Vagina (tissue), 2 donors: ENCODE results near the gene L3MBTL4. TPM values are rescaled to one million over a fixed set of nuclear protein-coding genes. Genes with fewer than 3 reads are reported as not detected.
"Not testable (repeated sequence)": the region's sequence is repeated elsewhere in the genome, so short reads cannot be mapped to it uniquely, and the experiment has no call there.

Source experiments
- DNase-seq, 2 donors: peaks; one replicate each; pipeline ENCODE4 v3.0.0-alpha.2; 2017; ENCODE audit errors: extremely low spot score in 2 of 2
- H3K27ac ChIP-seq: fragments of 200-600 bp; sonication (generic); one replicate; pipeline ENCODE4 v1.5.1; 2019
- H3K27me3 ChIP-seq: fragments of 200-600 bp; sonication (generic); one replicate; pipeline ENCODE4 v1.5.1; 2019
- H3K36me3 ChIP-seq, 2 donors: fragments of 200-600 bp; sonication (generic); one replicate each; pipeline ENCODE4 v1.5.1; 2017 to 2019
- H3K4me1 ChIP-seq: fragments of 200-600 bp; sonication (generic); one replicate; pipeline ENCODE4 v1.5.1; 2019
- H3K4me3 ChIP-seq, 2 donors: fragments of 200-600 bp; sonication (generic); 1 replicate in 1 of 2; 2 replicates in 1 of 2; pipeline ENCODE4 v1.5.1; 2016 to 2019
- H3K9me3 ChIP-seq: fragments of 200-600 bp; sonication (generic); one replicate; pipeline ENCODE4 v1.5.1; 2019
- CTCF ChIP-seq, 3 experiments: fragments of 450-650 bp in 2 of 3; fragments of 200-600 bp in 1 of 3; sonication (generic) in 1 of 3; IDR thresholded peaks; one replicate each; pipeline ENCODE4 v1.5.1; 2017 to 2019; ENCODE audit warnings: antibody characterized with exemption in 3 of 3, mild to moderate bottlenecking in 2 of 3, moderate library complexity in 2 of 3
- POLR2A ChIP-seq, 2 donors: fragments of 450-650 bp; IDR thresholded peaks; one replicate each; pipeline ENCODE4 v1.6.1; 2017; ENCODE audit warnings: antibody characterized with exemption in 2 of 2, mild to moderate bottlenecking in 2 of 2, moderate library complexity in 2 of 2
- POLR2AphosphoS5 ChIP-seq, 2 donors: sonication (generic); formaldehyde crosslinking; IDR thresholded peaks; one replicate each; pipeline ENCODE4 v1.9.0; 2017; ENCODE audit warnings: antibody characterized with exemption in 2 of 2, mild to moderate bottlenecking in 2 of 2, low read depth in 1 of 2; ENCODE audit not compliant: insufficient read depth in 1 of 2
- intact Hi-C: fragments of 100-400 bp; cut with DNase I; formaldehyde crosslinking; loops from one replicate; pipeline ENCODE4 v1.15.1; 2023
- total RNA-seq: library from RNA; depleted of rRNA; stranded (reverse); fragments of >200 nt; gene quantifications from one replicate; pipeline ENCODE4 v1.2.3, GENCODE V29; 2016

L3MBTL4 gene
- total RNA-seq, 1 donor from 2014 or later = 9.6 TPM

- Histone ChIP-seq H3K27me3 (no peaks in the 10 kb centered on the region), H3K4me3 (no peak overlapping the region), H3K36me3 (no peaks in the 10 kb centered on the region), H3K9me3 (no peaks in the 10 kb centered on the region), H3K4me1 (no peaks in the 10 kb centered on the region), H3K27ac (no peak overlapping the region)
- TF ChIP-seq POLR2AphosphoS5 (IDR thresholded peaks at IDR 0.05; ENCODE audit: insufficient read depth in 1 of 2, low read depth in 1 of 2) (no peak), CTCF (IDR thresholded peaks at IDR 0.05) (no peak), POLR2A (IDR thresholded peaks at IDR 0.05) (no peak)
- intact Hi-C loops = no loop called here
- DNase-seq = no peak
Measured at GRCh38 chr18:6271585-6271984, 143.1 kb downstream of the L3MBTL4 start.

- intact Hi-C loops = no loop called here
Measured at GRCh38 chr18:6270771-6271216, 143.9 kb downstream of the L3MBTL4 start.

GRCh38 chr18:6269660-6270332 is 144.9 kb downstream of the L3MBTL4 start:
- Histone ChIP-seq H3K36me3 (no peaks in the 10 kb centered on the region), H3K9me3 (no peaks in the 10 kb centered on the region), H3K4me1 (no peaks in the 10 kb centered on the region), H3K4me3 (no peak overlapping the region), H3K27me3 (no peaks in the 10 kb centered on the region), H3K27ac (no peak overlapping the region)
- TF ChIP-seq POLR2A (IDR thresholded peaks at IDR 0.05) (no peak), CTCF (IDR thresholded peaks at IDR 0.05) (no peak), POLR2AphosphoS5 (IDR thresholded peaks at IDR 0.05; ENCODE audit: insufficient read depth in 1 of 2, low read depth in 1 of 2) (no peak)
- no peak for DNase-seq
- intact Hi-C loops = no loop called here

More at GRCh38 chr18:6270771-6271216, 143.9 kb downstream of the L3MBTL4 start:
- Histone ChIP-seq H3K4me3 (no peak overlapping the region), H3K27ac (no peak overlapping the region), H3K27me3 (no peaks in the 10 kb centered on the region), H3K36me3 (no peaks in the 10 kb centered on the region), H3K4me1 (no peaks in the 10 kb centered on the region), H3K9me3 (no peaks in the 10 kb centered on the region)
- DNase-seq = no peak
- no peak for TF ChIP-seq CTCF (IDR thresholded peaks at IDR 0.05)
- TF ChIP-seq POLR2A (IDR thresholded peaks at IDR 0.05) = no peak
- TF ChIP-seq POLR2AphosphoS5 (IDR thresholded peaks at IDR 0.05; ENCODE audit: insufficient read depth in 1 of 2, low read depth in 1 of 2) = no peak

GRCh38 chr18:6266212-6266611 is 148.5 kb downstream of the L3MBTL4 start:
- no peaks in the 10 kb centered on the region for H3K4me1 ChIP-seq
- no peak overlapping the region for H3K4me3 ChIP-seq
- TF ChIP-seq POLR2A (IDR thresholded peaks at IDR 0.05) (no peak), POLR2AphosphoS5 (IDR thresholded peaks at IDR 0.05; ENCODE audit: insufficient read depth in 1 of 2, low read depth in 1 of 2) (no peak), CTCF (IDR thresholded peaks at IDR 0.05) (no peak)
- no peaks in the 10 kb centered on the region for H3K27me3 ChIP-seq
- H3K36me3 ChIP-seq = no peaks in the 10 kb centered on the region
- H3K27ac ChIP-seq = no peak overlapping the region
- no peak for DNase-seq
- no peaks in the 10 kb centered on the region for H3K9me3 ChIP-seq
- intact Hi-C loops = no loop called here

GRCh38 chr18:6261938-6262337 is 152.8 kb downstream of the L3MBTL4 start:
- peaks cover 13% of the 10 kb centered on the region for H3K9me3 ChIP-seq
- no peak overlapping the region for H3K4me3 ChIP-seq
- H3K4me1 ChIP-seq = no peaks in the 10 kb centered on the region
- H3K27me3 ChIP-seq = no peaks in the 10 kb centered on the region
- no peaks in the 10 kb centered on the region for H3K36me3 ChIP-seq
- no peak for TF ChIP-seq CTCF (IDR thresholded peaks at IDR 0.05)
- no peak for TF ChIP-seq POLR2AphosphoS5 (IDR thresholded peaks at IDR 0.05; ENCODE audit: insufficient read depth in 1 of 2, low read depth in 1 of 2)
- no peak for TF ChIP-seq POLR2A (IDR thresholded peaks at IDR 0.05)
- no peak overlapping the region for H3K27ac ChIP-seq
- intact Hi-C loops = no loop called here
- no peak for DNase-seq

GRCh38 chr18:6259324-6259723 is 155.4 kb downstream of the L3MBTL4 start:
- H3K4me1 ChIP-seq, H3K27me3 ChIP-seq, H3K36me3 ChIP-seq, intact Hi-C loops, DNase-seq, H3K4me3 ChIP-seq, H3K27ac ChIP-seq: not testable (repeated sequence)
- peaks cover 13% of the 10 kb centered on the region for H3K9me3 ChIP-seq
